Effector CD8-positive, alpha-beta T cell (primary cell): ENCODE results near the gene PLA2G4F.

Source experiments
- DNase-seq: peaks from one replicate; lab custom pipeline; 2025; lab: John Stamatoyannopoulos, UW

The PLA2G4F gene

DNA sequence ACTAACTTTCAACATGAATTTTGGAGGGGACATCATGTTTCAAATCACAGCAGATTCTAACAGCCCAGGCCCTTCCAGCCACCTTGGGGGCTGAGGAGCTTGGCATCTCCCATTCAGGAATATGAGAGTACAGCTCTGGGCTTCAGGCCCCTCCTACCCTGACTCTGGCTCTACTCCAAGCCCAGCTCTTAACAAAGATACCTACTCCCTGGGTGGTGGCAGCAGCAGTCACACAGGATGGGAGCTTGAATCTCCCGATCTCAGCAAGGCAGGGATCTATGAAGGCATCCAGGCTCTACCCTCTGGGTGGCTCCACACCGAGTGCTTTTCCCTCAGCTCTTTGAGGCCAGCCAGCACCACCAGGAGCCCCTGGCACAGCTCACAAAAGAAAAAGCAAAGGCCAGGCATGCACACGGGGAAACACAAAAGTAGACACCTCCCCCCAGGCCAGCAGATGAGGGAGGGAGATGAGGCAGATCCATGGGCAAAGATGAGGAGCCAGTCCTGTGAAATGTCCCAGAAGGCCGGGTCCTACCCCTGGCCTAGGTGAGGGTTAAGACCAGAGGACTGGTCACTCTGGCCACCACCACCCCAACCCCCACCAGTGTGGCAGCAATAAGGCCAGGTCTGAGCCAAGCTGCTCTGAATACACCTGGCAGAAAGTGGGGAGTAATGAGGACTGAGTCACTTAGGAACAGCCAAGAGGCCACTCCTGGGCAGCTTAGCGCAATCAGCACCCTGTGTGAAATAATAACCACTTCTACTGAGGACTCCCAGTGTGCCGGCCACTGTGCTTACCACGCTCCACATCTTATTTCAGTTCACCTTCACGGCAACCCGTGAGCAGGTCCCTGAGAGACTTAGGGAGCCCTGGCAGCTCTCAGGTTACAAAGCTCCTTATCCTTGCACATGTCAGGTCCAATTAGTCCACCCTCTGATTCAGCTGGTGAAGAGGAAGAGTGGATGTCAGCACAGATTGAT is 24.3 kb downstream of the PLA2G4F start:
- no peak for DNase-seq

DNA sequence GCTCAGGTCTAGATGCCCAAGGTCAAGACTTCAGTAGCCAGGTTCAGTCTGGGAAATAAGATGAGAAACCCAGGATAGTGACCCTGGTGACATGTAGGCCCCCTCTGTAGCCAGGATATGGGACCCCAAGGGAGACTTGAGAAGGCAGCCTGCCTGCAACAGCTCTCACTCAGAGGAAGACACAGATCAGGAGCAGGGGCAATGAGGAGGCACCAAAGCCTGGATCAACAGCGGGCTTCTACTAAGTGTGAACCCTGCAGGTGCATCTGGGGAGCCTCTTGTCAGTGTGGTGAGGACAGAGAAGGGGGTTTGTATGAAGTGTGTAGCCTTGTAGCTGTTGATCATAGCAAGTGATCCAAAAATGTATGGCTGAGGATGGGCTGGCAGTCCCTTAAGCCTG is 25.4 kb downstream of the PLA2G4F start:
- no peak for DNase-seq

DNA sequence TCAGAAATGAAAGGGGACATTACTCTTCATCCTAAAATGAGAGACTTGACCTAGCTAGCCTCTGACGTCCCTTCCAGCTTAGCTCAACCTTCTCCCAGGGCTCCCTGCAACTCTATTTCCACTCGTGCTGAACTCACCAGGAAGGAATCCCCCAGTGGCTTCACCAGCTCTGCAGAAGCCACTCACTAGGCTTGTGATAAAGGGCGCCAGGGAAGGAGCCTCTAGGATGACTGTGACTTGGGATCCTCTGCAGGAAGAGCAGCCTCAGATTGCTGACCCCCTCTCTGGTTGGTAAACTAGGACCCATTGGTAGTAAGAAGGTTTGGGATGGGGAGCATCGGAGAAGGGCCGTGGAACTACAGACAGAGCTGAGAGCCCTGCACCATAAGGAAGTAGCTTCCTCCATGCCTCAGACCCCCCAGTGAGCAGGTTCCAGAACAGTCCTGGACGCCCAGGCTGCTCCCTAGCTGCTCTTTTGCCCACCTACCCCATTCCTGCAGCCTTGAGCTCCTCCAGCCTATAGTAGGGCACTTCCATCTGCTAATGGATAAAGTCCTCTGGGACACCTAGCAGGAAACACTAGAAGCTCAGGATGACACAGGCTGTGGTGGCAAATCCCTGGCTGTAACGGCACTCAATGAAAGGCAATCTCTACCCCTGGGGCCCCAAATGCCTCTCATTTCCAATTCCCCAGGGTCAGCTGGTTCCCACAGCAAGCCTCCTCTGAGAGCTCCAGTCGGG is 26.0 kb downstream of the PLA2G4F start:
- DNase-seq = no peak

DNA sequence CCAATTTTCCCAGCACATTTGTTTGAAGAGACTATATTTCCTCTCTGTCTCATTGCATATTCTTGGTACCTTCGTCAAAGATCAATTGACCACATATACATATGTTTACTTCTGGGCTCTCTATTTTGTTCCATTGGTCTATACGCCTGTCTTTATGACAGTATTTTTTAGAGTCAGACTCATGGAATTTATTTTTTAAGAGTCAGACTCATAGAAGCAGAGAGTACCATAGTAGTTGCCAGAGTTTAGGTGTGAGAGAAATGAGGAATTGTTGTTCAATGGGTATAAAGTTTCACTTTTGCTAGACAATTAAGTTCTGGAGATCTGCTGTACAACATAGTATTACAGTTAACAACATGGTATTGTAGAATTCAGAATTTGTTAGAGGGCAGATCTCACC is 27.1 kb downstream of the PLA2G4F start:
- DNase-seq = no peak

DNA sequence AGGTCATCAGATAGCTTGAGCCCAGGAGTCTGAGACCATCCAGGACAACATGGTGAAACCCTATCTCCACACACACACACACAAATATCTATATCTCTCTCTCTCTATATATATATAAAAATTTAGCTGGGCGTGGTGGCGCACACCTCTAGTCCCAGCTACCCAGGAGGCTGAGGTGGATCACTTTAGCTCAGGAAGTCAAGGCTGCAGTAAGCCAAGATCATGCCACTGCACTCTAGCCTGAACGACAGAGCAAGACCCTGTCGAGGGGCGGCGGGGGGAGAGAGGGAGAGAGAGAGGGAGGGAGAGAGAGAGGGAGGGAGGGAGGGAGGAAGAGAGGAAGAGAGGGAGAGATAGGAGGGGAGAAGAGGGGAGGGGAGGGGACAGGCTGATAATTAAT is 28.0 kb downstream of the PLA2G4F start:
- DNase-seq = no peak

DNA sequence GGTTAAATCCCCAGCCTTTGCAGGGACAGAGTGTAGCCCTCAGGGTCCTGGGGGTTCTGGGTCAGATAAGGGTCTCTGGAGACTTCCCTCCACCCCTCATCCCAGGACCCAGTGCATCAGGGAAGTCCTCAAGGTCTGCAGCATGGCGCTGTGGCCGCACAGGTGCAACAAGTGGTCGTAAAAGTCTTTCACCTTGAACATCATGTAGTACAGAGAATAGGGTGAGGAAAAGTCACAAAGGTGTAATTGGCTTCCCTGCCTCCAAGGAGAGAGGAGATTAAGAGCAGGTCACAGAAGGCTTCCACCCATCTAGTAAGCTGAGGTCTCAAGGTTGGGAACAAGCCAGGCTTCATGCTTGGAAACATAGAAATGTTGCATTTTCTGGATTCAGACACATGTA is 32.9 kb downstream of the PLA2G4F start:
- no peak for DNase-seq

DNA sequence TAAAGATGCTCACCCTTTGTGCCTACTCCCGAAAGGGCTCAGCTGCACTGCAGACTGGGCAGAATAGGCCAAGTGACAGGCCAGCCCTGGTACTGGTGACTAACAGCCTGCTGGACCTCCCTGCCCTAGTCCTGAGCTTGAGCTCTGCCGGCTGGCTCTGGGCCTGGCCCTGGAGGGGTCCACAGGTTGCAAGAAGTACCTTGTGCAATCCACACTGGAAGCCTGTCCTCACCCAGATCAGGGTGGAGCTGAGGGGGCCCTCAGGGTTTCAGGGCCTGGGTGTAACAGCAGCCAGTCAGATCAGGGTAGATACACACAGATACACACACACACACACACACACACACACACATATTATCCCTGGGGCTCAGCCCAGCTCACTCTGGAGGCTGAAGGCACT is 34.8 kb downstream of the PLA2G4F start:
- DNase-seq = no peak

DNA sequence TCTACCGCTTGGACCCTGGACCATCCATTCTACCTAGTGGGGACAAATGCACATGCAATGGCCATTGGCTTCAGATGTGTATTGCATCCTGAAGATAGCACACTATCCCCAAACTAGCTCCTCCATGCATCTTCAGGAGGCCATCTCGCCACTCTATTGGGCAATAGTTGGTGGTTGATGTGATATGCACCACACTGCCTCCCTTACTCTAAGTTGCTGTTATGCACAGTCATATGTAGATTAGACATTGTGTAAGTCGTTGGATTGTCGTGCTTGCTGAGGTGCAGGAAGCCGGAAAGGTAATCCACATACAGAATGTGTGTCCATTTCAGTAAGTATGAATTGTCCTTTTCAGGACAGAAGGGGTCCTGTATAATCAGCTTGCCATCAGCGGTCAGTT is 35.4 kb downstream of the PLA2G4F start:
- no peak for DNase-seq

DNA sequence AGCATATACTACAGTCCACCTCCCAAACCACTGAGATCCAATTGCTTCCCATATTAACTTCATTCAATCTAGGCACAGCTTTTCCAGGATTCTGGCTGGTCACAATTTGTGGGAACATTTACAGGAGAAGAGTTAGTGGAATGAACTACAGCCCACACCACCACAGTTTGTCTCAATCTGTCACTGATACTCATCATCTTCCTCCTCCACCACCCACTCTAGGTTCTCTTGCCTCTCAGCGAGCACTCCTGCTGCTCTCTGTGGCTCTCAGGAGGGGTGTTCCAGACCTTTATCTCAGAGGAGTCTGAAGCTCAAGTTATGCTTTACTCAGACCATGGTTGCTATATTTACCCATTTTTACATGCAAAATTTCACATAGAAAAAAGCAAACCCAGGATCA is 36.2 kb downstream of the PLA2G4F start:
- DNase-seq = no peak

DNA sequence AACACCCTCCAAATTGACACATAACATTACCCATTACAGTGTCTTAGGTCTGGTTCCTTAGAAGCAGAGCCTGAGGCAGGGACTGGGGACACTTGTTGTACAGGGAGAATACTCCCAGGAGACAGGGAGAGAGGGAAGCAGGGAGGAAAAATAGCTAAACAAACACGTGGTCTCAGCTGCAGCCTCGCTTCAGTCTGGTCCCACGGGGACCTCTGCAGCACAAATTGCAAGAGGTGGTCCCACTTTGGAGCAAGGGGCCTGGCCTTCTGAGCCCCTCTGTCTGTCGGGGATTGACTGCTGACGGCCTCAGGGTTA is 37.0 kb downstream of the PLA2G4F start:
- no peak for DNase-seq

DNA sequence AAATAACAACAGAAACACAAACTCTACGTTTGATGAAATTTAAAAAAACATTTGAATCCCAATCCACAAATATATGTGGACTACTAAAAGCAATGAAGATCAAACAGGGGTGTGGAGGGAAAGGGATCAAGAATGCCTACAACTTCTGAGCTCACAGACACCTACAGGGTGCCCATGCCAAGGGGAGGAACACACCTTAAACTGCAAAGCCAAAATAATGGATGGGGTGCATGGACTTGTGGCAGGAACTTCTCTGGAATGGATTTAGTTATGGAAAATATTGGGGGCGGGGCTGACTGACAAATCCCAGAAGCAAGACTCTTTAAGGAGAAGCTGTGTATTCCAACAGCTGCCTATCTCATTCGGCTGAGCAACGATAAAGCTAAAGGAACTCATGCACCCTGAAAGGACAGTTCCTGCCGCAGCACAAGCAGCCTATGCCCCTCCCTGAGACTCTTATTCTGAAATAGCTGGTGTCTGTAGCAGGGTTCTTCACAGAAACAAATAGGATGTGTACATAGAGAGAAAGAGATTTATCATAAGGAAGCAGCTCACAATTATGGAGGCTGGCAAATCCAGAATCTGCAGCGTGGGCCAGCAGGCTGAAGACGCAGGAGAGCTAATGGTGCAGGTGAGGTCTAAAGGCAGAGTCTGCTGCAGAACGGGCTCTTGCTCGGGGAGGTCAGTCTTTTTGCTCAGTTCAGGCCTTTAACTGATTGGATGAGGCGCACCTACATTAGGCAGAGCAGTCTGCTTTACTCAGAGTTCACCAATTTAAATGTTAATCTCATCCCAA is 37.6 kb downstream of the PLA2G4F start:
- no peak for DNase-seq

DNA sequence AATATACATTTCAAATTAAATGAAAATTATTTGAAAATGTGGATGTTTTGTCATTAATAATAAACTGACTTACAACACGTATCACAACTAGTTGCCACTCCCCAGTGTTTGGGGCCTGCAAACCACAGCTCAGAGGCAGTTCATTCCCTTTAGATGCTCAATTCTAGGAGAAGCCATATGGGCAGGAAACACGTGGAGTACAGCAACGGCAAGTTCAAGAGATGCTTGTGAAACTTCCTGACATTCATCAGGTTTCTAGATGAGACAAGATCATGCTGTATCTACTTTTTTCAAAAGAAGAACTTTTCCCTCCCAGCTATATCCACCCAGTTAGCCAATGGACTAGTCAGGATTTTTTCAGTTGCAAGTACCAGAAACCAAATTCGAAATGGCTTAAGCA is 44.5 kb downstream of the PLA2G4F start:
- no peak for DNase-seq

DNA sequence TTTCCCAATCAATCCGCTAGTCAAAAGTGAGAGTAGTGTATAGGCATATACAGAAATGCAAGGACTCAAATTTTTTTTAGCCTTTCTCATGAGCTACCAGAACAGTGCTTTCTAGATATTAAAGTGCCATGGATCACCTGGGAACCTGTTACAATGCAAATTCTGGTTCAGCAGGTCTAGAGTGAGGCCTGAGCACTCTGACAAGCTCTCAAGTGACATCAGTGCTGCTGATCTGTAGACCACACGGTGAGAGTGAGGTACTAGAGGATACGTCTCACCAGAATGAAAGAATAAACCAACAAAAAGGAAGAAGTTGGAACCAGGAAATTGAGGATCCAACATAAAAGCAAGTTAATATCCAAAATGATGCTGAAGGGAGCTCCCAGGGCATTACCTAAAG is 46.1 kb downstream of the PLA2G4F start:
- no peak for DNase-seq

DNA sequence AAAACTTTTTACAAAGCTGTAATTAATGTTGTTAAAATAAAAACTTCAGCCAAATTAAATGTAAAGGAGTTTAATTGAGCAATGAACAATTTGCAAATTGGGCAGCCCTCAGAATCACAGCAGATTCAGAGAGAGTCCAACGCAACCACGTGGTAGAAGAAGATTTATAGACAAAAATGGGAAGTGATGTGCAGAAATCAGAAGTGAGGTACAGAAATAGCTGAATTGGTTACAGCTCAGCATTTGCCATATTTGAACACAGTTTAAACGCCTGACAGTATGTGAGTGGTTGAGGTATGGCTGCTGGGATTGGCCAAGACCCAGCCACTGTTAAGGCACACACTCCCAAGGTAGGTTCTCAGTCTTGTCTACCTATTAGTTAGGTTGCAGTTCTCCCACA is 47.6 kb downstream of the PLA2G4F start:
- DNase-seq = no peak

DNA sequence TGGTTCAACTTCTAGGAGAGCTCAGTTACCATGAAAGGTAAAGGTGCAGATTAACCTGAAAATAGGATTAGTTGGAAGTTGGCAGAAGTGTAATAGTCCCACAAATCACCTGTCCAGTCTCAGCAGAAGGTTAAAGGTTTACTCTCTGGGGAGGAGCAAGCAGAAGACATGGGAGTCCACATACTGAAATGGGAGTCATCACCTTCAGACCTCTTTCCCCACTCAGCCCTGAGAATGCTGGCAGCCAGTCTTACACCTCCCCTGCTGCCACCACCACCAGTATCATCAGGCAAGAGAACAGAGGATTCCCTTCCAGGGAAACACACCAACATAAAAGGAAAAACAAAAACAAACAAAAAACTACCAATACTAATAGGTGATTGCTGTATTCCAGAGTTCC is 48.2 kb downstream of the PLA2G4F start:
- DNase-seq = no peak

DNA sequence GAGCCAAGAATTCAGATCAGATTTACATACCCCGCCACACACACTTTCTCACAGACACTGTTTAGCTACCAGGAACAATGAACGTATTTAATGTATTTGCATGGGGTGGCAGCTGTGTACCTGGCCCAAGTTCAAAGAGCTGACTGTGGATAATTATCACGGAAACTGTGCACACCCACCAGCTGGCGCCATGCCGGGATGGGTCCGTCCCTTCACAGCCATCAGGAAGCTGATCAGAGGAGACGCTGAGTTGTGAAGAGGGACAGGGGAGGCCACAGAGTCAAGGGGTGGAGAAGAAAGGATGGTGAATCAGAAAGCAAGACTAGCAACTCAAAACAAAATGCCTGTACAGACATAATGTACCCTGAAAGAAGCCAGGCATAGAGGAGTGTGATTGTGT is 49.0 kb downstream of the PLA2G4F start:
- DNase-seq = no peak

DNA sequence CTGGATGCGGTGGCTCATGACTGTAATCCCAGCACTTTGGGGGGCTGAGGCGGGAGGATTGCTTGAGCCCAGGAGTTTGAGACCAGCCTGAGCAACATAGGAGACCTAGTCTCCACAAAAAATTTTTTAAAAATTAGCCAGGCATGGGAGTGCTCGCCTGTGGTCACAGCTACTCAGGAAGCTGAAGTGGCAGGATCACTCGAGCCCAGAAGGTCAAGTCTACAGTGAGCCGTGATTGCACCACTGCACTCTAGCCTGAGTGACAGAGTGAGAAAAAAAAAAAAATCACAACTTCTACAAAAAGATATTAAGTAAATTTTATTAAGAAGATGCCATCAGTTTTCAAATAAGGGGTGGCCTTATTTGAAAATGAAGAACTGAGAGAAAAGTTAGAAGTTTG is 50.1 kb downstream of the PLA2G4F start:
- DNase-seq = no peak

DNA sequence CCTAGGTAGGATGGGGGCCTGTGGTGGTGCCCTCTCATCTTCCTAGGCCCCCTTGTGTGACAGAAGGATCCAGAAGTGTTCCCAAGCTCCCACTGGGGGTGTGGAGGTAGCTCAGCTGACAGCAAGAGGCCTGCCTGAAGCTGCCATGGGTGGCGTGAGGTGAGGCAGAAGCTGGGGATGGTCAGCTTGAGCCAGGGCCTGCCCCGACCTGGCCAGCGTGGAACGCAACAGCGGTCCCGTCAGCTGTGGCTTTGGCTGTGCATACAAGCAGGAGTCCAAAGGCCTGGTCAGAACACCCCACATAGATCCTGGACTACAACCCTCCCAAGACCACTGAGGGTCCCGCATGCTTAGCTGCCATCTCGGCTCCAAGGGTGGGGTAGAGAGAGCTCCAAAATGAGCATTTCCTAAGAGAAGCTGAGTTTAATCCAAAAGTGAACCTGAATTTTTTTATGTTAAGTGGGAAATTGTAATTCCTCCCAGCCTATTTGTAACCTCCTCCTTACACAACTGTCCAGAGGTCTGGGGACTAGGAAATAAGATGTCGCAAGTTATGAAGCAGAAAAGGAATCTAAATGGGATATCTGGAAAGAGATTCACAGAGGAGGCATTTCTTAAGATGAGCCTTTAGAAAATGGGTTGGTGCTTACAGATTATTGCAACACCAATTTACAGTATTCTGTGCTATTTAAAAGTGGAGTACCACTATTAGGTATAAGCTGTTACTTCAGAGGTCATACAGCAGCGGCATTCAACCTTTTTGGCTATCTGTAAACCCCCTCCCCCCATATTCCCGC is 52.1 kb downstream of the PLA2G4F start:
- no peak for DNase-seq

DNA sequence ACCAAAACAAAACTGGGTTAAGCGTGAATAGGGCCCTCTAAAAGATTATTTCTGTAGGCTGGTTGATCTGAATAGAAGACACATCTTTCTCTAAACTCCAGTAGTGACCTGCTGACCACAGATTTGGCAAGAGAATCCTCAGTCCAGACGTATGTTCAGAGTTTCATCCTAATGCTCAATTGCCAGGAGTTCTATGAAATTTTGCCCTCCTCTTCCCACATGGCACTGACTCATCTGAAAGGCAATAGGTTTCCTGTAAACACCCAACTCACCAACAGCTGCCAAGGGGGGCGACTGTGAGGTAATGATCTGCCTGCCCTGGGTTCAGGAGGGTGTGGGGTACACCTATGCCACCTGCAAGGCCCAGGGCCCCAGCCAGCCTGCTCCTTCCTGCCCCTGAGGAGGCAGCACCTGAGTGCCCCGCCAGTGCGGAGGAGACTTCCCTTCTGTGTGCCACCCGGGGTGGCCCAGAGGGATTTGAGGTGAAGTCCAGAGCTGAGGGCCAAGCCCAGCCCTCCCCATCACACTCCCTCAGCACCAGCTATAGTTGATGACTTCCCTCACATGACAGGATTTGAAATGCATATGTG is 53.7 kb downstream of the PLA2G4F start:
- no peak for DNase-seq

DNA sequence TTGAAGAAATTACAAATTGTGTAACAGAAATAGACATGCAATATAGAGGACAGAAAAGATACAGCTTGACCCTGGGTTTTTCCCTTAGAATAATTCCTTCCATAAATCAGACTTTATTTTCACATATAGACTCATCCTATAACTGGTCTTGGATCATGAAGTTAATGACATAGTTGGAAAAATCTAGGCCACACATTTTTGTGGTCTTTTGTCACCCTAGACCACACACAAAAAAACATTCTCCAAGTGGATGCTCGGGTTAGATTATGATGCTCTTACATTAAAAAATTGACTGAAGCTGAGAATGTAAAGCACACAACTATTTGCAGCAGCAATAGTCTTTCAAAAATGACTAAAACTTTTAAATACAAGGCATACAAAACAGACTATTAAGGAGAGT is 54.6 kb downstream of the PLA2G4F start:
- no peak for DNase-seq

DNA sequence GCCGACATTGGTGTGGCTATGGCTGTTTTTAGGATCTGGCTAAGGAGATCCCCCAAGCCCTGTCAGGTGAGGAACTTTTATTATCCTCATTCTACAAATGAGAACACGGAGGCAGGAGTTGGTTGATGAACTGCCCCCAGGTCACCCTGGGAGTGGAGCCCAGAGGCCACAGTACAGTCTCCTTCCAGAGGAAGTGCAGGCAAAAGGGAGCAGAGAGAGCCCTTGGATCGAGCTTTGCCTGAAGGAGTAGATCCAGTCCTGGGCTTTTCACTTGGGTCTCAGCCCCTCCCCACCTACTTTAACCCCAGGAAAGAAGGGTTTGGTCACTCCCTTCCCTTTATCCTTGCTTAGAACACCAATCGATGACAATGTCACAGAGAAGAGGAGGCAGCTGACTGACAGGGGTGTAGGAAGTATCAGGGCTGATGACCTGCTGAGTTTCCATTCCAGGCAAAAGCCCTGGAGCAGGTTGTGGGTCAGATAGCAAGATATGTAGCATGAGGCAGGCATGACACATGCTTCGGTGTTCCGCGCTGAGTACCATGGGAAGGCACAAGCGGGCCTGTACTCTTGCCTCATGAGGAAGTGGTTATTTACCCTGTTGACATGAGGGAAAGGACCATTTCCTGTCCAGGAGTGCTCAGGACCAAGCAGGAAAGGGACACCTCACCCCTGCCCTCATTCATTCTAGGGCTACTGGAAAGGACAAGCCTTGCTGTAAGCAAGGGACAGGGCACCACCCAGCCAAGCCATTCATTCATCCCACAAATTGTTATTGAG is 56.2 kb downstream of the PLA2G4F start:
- no peak for DNase-seq
